Measurements from ENCODE around the gene LAMP2.

The LAMP2 gene

DNA sequence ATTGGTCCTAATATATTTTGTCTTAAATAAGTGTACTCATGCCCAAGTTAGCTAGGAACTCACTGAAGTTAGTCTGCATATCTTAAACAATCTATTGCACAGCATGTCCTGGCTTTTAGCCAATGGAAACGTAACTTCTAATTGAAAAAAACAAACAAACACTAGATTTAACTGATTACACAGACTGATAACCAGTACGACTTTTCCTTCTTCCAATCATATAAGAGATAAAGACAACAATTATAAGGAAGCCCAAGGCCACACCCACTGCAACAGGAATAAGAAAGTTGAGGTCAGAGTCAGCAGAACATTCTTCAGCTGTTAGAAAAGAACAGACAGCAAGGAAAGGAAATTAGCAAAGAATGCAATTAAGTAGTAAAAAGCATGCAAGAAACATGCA lies 40.8 kb downstream of the LAMP2 start:
- no peaks in the 10 kb centered on the region for H4K20me1 ChIP-seq (ENCODE audit: low read depth, low read length)
- no peaks in the 10 kb centered on the region for H3K9me3 ChIP-seq (ENCODE audit: insufficient read depth, low read length)
- no peaks in the 10 kb centered on the region for H3K9me2 ChIP-seq (replicated peaks; ENCODE audit: insufficient read depth, low read length)
- H3F3A ChIP-seq (ENCODE audit: insufficient read depth), result no peaks in the 10 kb centered on the region
- TF ChIP-seq CTCF (IDR thresholded peaks at IDR 0.05; ENCODE audit: insufficient read depth, low read length, poor library complexity, severe bottlenecking), result no peak
- TF ChIP-seq EZH2phosphoT487 (conservative IDR thresholded peaks at IDR 0.05; ENCODE audit: low read length), result no peak
- H3K4me2 ChIP-seq (ENCODE audit: low read depth, low read length, poor library complexity, severe bottlenecking), result no peak overlapping the region
- no peak overlapping the region for H3K9ac ChIP-seq (ENCODE audit: low read length)
- H3K4me3 ChIP-seq (ENCODE audit: insufficient read depth, low read length, poor library complexity, severe bottlenecking), result no peak overlapping the region
- no peaks in the 10 kb centered on the region for H3K36me3 ChIP-seq (ENCODE audit: low read length)
- H2AFZ ChIP-seq (ENCODE audit: low read depth, low read length, severe bottlenecking), result no peak overlapping the region
- no peaks in the 10 kb centered on the region for H3K79me2 ChIP-seq (ENCODE audit: insufficient read depth, low read length)
- no peak overlapping the region for H3K27ac ChIP-seq (ENCODE audit: low read depth, low read length)
- no peaks in the 10 kb centered on the region for H3K27me3 ChIP-seq (ENCODE audit: low read length)

DNA sequence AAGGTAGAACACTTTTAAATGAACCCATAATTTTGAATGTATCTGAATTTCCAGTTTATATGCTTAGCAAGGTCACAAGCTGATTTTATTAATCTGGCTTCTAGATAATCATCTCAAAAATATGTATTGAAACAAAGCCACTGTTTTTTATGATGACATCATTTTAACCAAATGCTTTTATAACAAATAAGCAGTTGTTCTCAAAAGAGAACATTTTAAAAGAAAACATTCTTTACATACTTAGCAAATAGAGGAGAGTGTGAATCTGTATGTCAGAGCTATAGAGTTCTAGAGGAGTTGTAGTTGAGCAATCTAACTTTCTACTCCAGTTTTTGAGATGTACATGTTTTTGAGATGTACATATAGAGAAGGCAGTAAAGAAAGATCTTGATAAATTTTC lies 42.5 kb downstream of the LAMP2 start:
- Histone ChIP-seq H3K36me3 (ENCODE audit: low read length) (no peaks in the 10 kb centered on the region), H3K4me3 (ENCODE audit: insufficient read depth, low read length, poor library complexity, severe bottlenecking) (no peak overlapping the region), H3F3A (ENCODE audit: insufficient read depth) (no peaks in the 10 kb centered on the region), H3K79me2 (ENCODE audit: insufficient read depth, low read length) (no peaks in the 10 kb centered on the region), H2AFZ (ENCODE audit: low read depth, low read length, severe bottlenecking) (no peak overlapping the region), H3K9me3 (ENCODE audit: insufficient read depth, low read length) (no peaks in the 10 kb centered on the region), H3K4me2 (ENCODE audit: low read depth, low read length, poor library complexity, severe bottlenecking) (no peak overlapping the region), H3K27me3 (ENCODE audit: low read length) (no peaks in the 10 kb centered on the region), H3K9me2 (replicated peaks; ENCODE audit: insufficient read depth, low read length) (no peaks in the 10 kb centered on the region), H4K20me1 (ENCODE audit: low read depth, low read length) (no peaks in the 10 kb centered on the region), H3K9ac (ENCODE audit: low read length) (no peak overlapping the region), H3K27ac (ENCODE audit: low read depth, low read length) (no peak overlapping the region)
- TF ChIP-seq CTCF (IDR thresholded peaks at IDR 0.05; ENCODE audit: insufficient read depth, low read length, poor library complexity, severe bottlenecking) (no peak), EZH2phosphoT487 (conservative IDR thresholded peaks at IDR 0.05; ENCODE audit: low read length) (no peak)

GRCh38 chrX:120419463-120419862 lies 49.6 kb downstream of the LAMP2 start:
- no peak overlapping the region for H3K4me3 ChIP-seq (ENCODE audit: insufficient read depth, low read length, poor library complexity, severe bottlenecking)
- TF ChIP-seq EZH2phosphoT487 (conservative IDR thresholded peaks at IDR 0.05; ENCODE audit: low read length) (no peak), CTCF (IDR thresholded peaks at IDR 0.05; ENCODE audit: insufficient read depth, low read length, poor library complexity, severe bottlenecking) (no peak)
- no peaks in the 10 kb centered on the region for H3K36me3 ChIP-seq (ENCODE audit: low read length)
- H3K9me2 ChIP-seq (replicated peaks; ENCODE audit: insufficient read depth, low read length), result no peaks in the 10 kb centered on the region
- no peaks in the 10 kb centered on the region for H3F3A ChIP-seq (ENCODE audit: insufficient read depth)
- H3K27me3 ChIP-seq (ENCODE audit: low read length), result no peaks in the 10 kb centered on the region
- H4K20me1 ChIP-seq (ENCODE audit: low read depth, low read length), result no peaks in the 10 kb centered on the region
- H3K9me3 ChIP-seq (ENCODE audit: insufficient read depth, low read length), result no peaks in the 10 kb centered on the region
- H3K27ac ChIP-seq (ENCODE audit: low read depth, low read length), result peak overlapping the region; percentile 60
- peak overlapping the region; percentile 52 for H3K4me2 ChIP-seq (ENCODE audit: low read depth, low read length, poor library complexity, severe bottlenecking)
- no peaks in the 10 kb centered on the region for H3K79me2 ChIP-seq (ENCODE audit: insufficient read depth, low read length)
- H3K9ac ChIP-seq (ENCODE audit: low read length), result peak overlapping the region; percentile 25; the same call in 1 of the 2 replicates
- H2AFZ ChIP-seq (ENCODE audit: low read depth, low read length, severe bottlenecking), result peak overlapping the region; percentile 61

All from SU-DHL-6 (cell line).